Mucosa of descending colon (tissue), 3 donors: Measurements from ENCODE around the gene OCA2. TPM values are rescaled to one million over a fixed set of nuclear protein-coding genes. Genes with fewer than 3 reads are reported as not detected.

Experiments
- ATAC-seq: fragments of 200-7000 bp; cut with Tn5 transposase; one replicate; pipeline ENCODE4 v1.9.1; 2020; ENCODE audit warnings: mild to moderate bottlenecking, moderate library complexity
- DNase-seq, 3 donors: peaks; one replicate each; pipeline ENCODE4 v3.0.0-alpha.2; 2020
- H3K36me3 ChIP-seq: fragments of 200-600 bp; one replicate; pipeline ENCODE4 v1.8.0; 2021; ENCODE audit warnings: low read depth, mild to moderate bottlenecking
- H3K4me1 ChIP-seq: fragments of 200-600 bp; one replicate; pipeline ENCODE4 v1.8.0; 2021; ENCODE audit warnings: low read depth, mild to moderate bottlenecking
- H3K4me3 ChIP-seq: fragments of 200-600 bp; one replicate; pipeline ENCODE4 v1.8.0; 2021; ENCODE audit warnings: mild to moderate bottlenecking
- H3K9me3 ChIP-seq: fragments of 200-600 bp; one replicate; pipeline ENCODE4 v1.8.0; 2021; ENCODE audit warnings: mild to moderate bottlenecking
- CTCF ChIP-seq: fragments of 200-600 bp; IDR thresholded peaks from one replicate; pipeline ENCODE4 v1.8.0; 2022; ENCODE audit warnings: antibody characterized with exemption, mild to moderate bottlenecking
- intact Hi-C, 2 donors: fragments of 100-400 bp; cut with DNase I in 1 of 2; cut with micrococcal nuclease in 1 of 2; formaldehyde crosslinking; loops; one replicate each; pipeline versions ENCODE4 v1.11.0 to v1.11.1; 2022; cut with DNase I, micrococcal nuclease
- total RNA-seq, 3 donors: library from RNA; stranded (reverse); fragmentation: NEBNext Ultra II Directional in 2 of 3; extraction: Animal tissue kit (Norgen Biotek cat#: 25700) in 2 of 3; gene quantifications; one replicate each; pipeline versions ENCODE4 v1.2.1 to v1.2.4, GENCODE V29; 2021 to 2023
- donor health status: DM: no; HTN: no; CAD: no; lungs with moderate emphysema.
- donor health status: DM: no; HTN: no; CAD: no.
- donor health status: DM: no; HTN: yes; CAD: no.

OCA2 gene
- total RNA-seq, 3 donors from 2014 or later = 0.22 to 0.32 TPM; not detected in 1

- H3K4me1 ChIP-seq = no peaks in the 10 kb centered on the region
- DNase-seq (no peak), ATAC-seq (no peak)
- no peaks in the 10 kb centered on the region for H3K9me3 ChIP-seq
- no peak for TF ChIP-seq CTCF
- no peak overlapping the region for H3K4me3 ChIP-seq
- intact Hi-C loops = no loop called here
- no peaks in the 10 kb centered on the region for H3K36me3 ChIP-seq
Observed at GRCh38 chr15:28037969-28038590, 61.0 kb downstream of the OCA2 start.

GRCh38 chr15:28033443-28033842 lies 65.7 kb downstream of the OCA2 start:
- H3K4me3 ChIP-seq = no peak overlapping the region
- H3K36me3 ChIP-seq = no peaks in the 10 kb centered on the region
- no peak for DNase-seq
- H3K4me1 ChIP-seq = no peaks in the 10 kb centered on the region
- TF ChIP-seq CTCF = no peak
- no peaks in the 10 kb centered on the region for H3K9me3 ChIP-seq
- ATAC-seq = no peak
- intact Hi-C loops = no loop called here

GRCh38 chr15:28030801-28031200 lies 68.3 kb downstream of the OCA2 start:
- intact Hi-C loops = no loop called here
- no peaks in the 10 kb centered on the region for H3K9me3 ChIP-seq
- no peak for DNase-seq
- no peak for ATAC-seq
- H3K4me3 ChIP-seq = no peak overlapping the region
- no peaks in the 10 kb centered on the region for H3K4me1 ChIP-seq
- TF ChIP-seq CTCF = no peak
- H3K36me3 ChIP-seq = no peaks in the 10 kb centered on the region

- Histone ChIP-seq H3K4me1 (no peaks in the 10 kb centered on the region), H3K4me3 (no peak overlapping the region), H3K9me3 (no peaks in the 10 kb centered on the region), H3K36me3 (no peaks in the 10 kb centered on the region)
- DNase-seq (no peak), ATAC-seq (no peak)
- no peak for TF ChIP-seq CTCF
- intact Hi-C loops = loop anchor here in 1 of 2 donors (10.0 kb wide), 1 partner anchor 97 kb away; no protein-coding TSS in a partner anchor
Observed at GRCh38 chr15:28027714-28028076, 71.4 kb downstream of the OCA2 start.

GRCh38 chr15:28026764-28027713 lies 72.1 kb downstream of the OCA2 start:
- Histone ChIP-seq H3K9me3 (no peaks in the 10 kb centered on the region), H3K4me3 (no peak overlapping the region), H3K36me3 (no peaks in the 10 kb centered on the region), H3K4me1 (no peaks in the 10 kb centered on the region)
- intact Hi-C loops = loop anchor here in 1 of 2 donors (10.0 kb wide), 1 partner anchor 98 kb away; no protein-coding TSS in a partner anchor
- TF ChIP-seq CTCF = no peak
- ATAC-seq = no peak
- DNase-seq = no peak
